Brain microvascular endothelial cell (primary cell): Measurements from ENCODE around the gene MCTP2.

Experiments used
- DNase-seq: peaks from one replicate; pipeline ENCODE4 v3.0.0-alpha.2; 2020
- H3K27ac ChIP-seq: fragments of 250-450 bp; sonication (Bioruptor Pico); 2 replicates; pipeline ENCODE4 v1.5.1; 2020; ENCODE audit warnings: mild to moderate bottlenecking, moderate library complexity
- H3K27me3 ChIP-seq: fragments of 250-450 bp; sonication (Bioruptor Pico); replicated peaks from 2 replicates; pipeline ENCODE4 v1.5.1; 2020; ENCODE audit warnings: mild to moderate bottlenecking
- H3K36me3 ChIP-seq: fragments of 250-450 bp; sonication (Bioruptor Pico); replicated peaks from 2 replicates; pipeline ENCODE4 v1.5.1; 2020; ENCODE audit warnings: mild to moderate bottlenecking
- H3K4me3 ChIP-seq: 2 replicates; pipeline ENCODE4 v1.5.1; 2011; ENCODE audit warnings: low read depth, mild to moderate bottlenecking, control low read depth, low read length, moderate library complexity
- CTCF ChIP-seq: IDR thresholded peaks from 2 replicates; pipeline ENCODE4 v1.5.1; 2011; ENCODE audit warnings: low read depth, mild to moderate bottlenecking, moderate library complexity, low read length, control low read depth, inconsistent platforms; ENCODE audit errors: missing control alignments
- in situ Hi-C: cut with HindIII; loops from 2 replicates; pipeline ENCODE4 v1.10.0; 2017; ENCODE audit warnings: low sequenced_read_pairs, low pct_ligation_motif_present

MCTP2 gene

GRCh38 chr15:94306700-94307650, 75.6 kb downstream of the MCTP2 start:
- no peaks in the 10 kb centered on the region for H3K27me3 ChIP-seq
- H3K36me3 ChIP-seq: no peaks in the 10 kb centered on the region
- no peak overlapping the region for H3K4me3 ChIP-seq
- H3K27ac ChIP-seq: no peak overlapping the region
- TF ChIP-seq CTCF: no peak
- in situ Hi-C loops: no loop called here
- no peak for DNase-seq

- no peak for TF ChIP-seq CTCF
- no peaks in the 10 kb centered on the region for H3K27me3 ChIP-seq
- H3K4me3 ChIP-seq: no peak overlapping the region
- H3K27ac ChIP-seq: no peak overlapping the region
- H3K36me3 ChIP-seq: no peaks in the 10 kb centered on the region
- in situ Hi-C loops: no loop called here
- DNase-seq: no peak
Measured at GRCh38 chr15:94312946-94313345, 81.6 kb downstream of the MCTP2 start.

- Histone ChIP-seq H3K36me3 (no peaks in the 10 kb centered on the region), H3K27me3 (no peaks in the 10 kb centered on the region), H3K4me3 (no peak overlapping the region), H3K27ac (no peak overlapping the region)
- TF ChIP-seq CTCF: no peak
- in situ Hi-C loops: no loop called here
- no peak for DNase-seq
Measured at GRCh38 chr15:94314639-94315038, 83.3 kb downstream of the MCTP2 start.

GRCh38 chr15:94317211-94317610, 85.8 kb downstream of the MCTP2 start:
- no peak for DNase-seq
- no peak overlapping the region for H3K4me3 ChIP-seq
- no peaks in the 10 kb centered on the region for H3K36me3 ChIP-seq
- no peaks in the 10 kb centered on the region for H3K27me3 ChIP-seq
- TF ChIP-seq CTCF: no peak
- in situ Hi-C loops: no loop called here
- no peak overlapping the region for H3K27ac ChIP-seq

GRCh38 chr15:94322141-94322540, 90.8 kb downstream of the MCTP2 start:
- in situ Hi-C loops: no loop called here
- Histone ChIP-seq H3K4me3 (no peak overlapping the region), H3K27ac (no peak overlapping the region), H3K36me3 (no peaks in the 10 kb centered on the region), H3K27me3 (no peaks in the 10 kb centered on the region)
- no peak for DNase-seq
- TF ChIP-seq CTCF: no peak
